ENCODE measurements around the gene PIGP. TPM values are rescaled to one million over a fixed set of nuclear protein-coding genes. Genes with fewer than 3 reads are reported as not detected.
A peak's percentile ranks its signal among the peaks of the same experiment; 100 is the strongest.

PIGP gene
- total RNA-seq, 1 donor from 2014 or later = 15.9 TPM

GRCh38 chr21:37074197-37074510, 1.3 kb upstream of the PIGP start:
- Histone ChIP-seq H3K4me3 (ENCODE audit: low read depth, low read length) (peak overlapping the region; percentile 86), H3K27me3 (ENCODE audit: control insufficient read depth, insufficient read depth, low read length) (no peaks in the 10 kb centered on the region), H3K36me3 (ENCODE audit: control insufficient read depth, insufficient read depth, low read length) (no peaks in the 10 kb centered on the region)
- TF ChIP-seq CTCF (IDR thresholded peaks at IDR 0.05; ENCODE audit: insufficient read depth, low read length, poor library complexity, severe bottlenecking) = no peak
- no peak for DNase-seq (ENCODE audit: low read depth)

GRCh38 chr21:37073417-37074196, 736 bp upstream of the PIGP start:
- DNase-seq (ENCODE audit: low read depth) = no peak
- no peaks in the 10 kb centered on the region for H3K27me3 ChIP-seq (ENCODE audit: control insufficient read depth, insufficient read depth, low read length)

GRCh38 chr21:37072274-37072987, 440 bp downstream of the PIGP start:
- TF ChIP-seq CTCF (IDR thresholded peaks at IDR 0.05; ENCODE audit: insufficient read depth, low read length, poor library complexity, severe bottlenecking) = no peak
- no peaks in the 10 kb centered on the region for H3K36me3 ChIP-seq (ENCODE audit: control insufficient read depth, insufficient read depth, low read length)
- peak overlapping the region; percentile 60 for H3K4me3 ChIP-seq (ENCODE audit: low read depth, low read length)
- H3K27me3 ChIP-seq (ENCODE audit: control insufficient read depth, insufficient read depth, low read length) = no peaks in the 10 kb centered on the region
- no peak for DNase-seq (ENCODE audit: low read depth)

More at GRCh38 chr21:37073417-37074196, 736 bp upstream of the PIGP start:
- Histone ChIP-seq H3K4me3 (ENCODE audit: low read depth, low read length) (peak overlapping the region; percentile 86), H3K36me3 (ENCODE audit: control insufficient read depth, insufficient read depth, low read length) (no peaks in the 10 kb centered on the region)
- TF ChIP-seq CTCF (IDR thresholded peaks at IDR 0.05; ENCODE audit: insufficient read depth, low read length, poor library complexity, severe bottlenecking) = no peak

GRCh38 chr21:37071561-37072273, 1.2 kb downstream of the PIGP start:
- Histone ChIP-seq H3K36me3 (ENCODE audit: control insufficient read depth, insufficient read depth, low read length) (no peaks in the 10 kb centered on the region), H3K27me3 (ENCODE audit: control insufficient read depth, insufficient read depth, low read length) (no peaks in the 10 kb centered on the region), H3K4me3 (ENCODE audit: low read depth, low read length) (peak overlapping the region; percentile 60)
- TF ChIP-seq CTCF (IDR thresholded peaks at IDR 0.05; ENCODE audit: insufficient read depth, low read length, poor library complexity, severe bottlenecking) = no peak
- DNase-seq (ENCODE audit: low read depth) = no peak

- Histone ChIP-seq H3K4me3 (ENCODE audit: low read depth, low read length) (no peak overlapping the region), H3K27me3 (ENCODE audit: control insufficient read depth, insufficient read depth, low read length) (no peaks in the 10 kb centered on the region), H3K36me3 (ENCODE audit: control insufficient read depth, insufficient read depth, low read length) (no peaks in the 10 kb centered on the region)
- no peak for TF ChIP-seq CTCF (IDR thresholded peaks at IDR 0.05; ENCODE audit: insufficient read depth, low read length, poor library complexity, severe bottlenecking)
- no peak for DNase-seq (ENCODE audit: low read depth)
Observed at GRCh38 chr21:37065561-37066177, 7.2 kb downstream of the PIGP start.
